Adrenal gland (tissue), 12 donors: Measurements from ENCODE around the gene ACP1. TPM values are rescaled to one million over a fixed set of nuclear protein-coding genes. Genes with fewer than 3 reads are reported as not detected.

Experiments
- DNase-seq, 7 donors: peaks; one replicate each; pipeline ENCODE4 v3.0.0-alpha.2; 2019 to 2020
- H3K27ac ChIP-seq, 5 donors: fragments of 200-600 bp; sonication (generic) in 4 of 5; 1 replicate in 3 of 5; 2 replicates in 2 of 5; pipeline versions ENCODE4 v1.5.1 to v1.8.0; 2016 to 2020; ENCODE audit warnings: mild to moderate bottlenecking in 1 of 5
- H3K27me3 ChIP-seq: fragments of 200-600 bp; 2 replicates; pipeline ENCODE4 v1.8.0; 2021
- H3K36me3 ChIP-seq, 2 donors: fragments of 200-600 bp; replicated peaks in 1 of 2; 1 replicate in 1 of 2; 2 replicates in 1 of 2; pipeline versions ENCODE4 v1.5.1 to v1.8.0; 2018 to 2022
- H3K4me1 ChIP-seq, 2 donors: fragments of 200-600 bp; replicated peaks in 1 of 2; 1 replicate in 1 of 2; 2 replicates in 1 of 2; pipeline versions ENCODE4 v1.5.1 to v1.8.0; 2018 to 2021
- H3K4me3 ChIP-seq, 4 donors: fragments of 200-600 bp; sonication (generic) in 3 of 4; one replicate each; pipeline ENCODE4 v1.5.1; 2016 to 2018
- H3K9me3 ChIP-seq, 3 donors: fragments of 200-600 bp; sonication (generic) in 1 of 3; replicated peaks in 1 of 3; 1 replicate in 2 of 3; 2 replicates in 1 of 3; pipeline versions ENCODE4 v1.5.1 to v1.8.0; 2016 to 2021
- CTCF ChIP-seq, 6 experiments: fragments of 450-650 bp in 4 of 6; fragments of 200-600 bp in 2 of 6; sonication (generic) in 1 of 6; IDR thresholded peaks; 1 replicate in 5 of 6; 2 replicates in 1 of 6; pipeline versions ENCODE4 v1.5.1 to v1.8.0; 2016 to 2021; ENCODE audit warnings: antibody characterized with exemption in 6 of 6, mild to moderate bottlenecking in 2 of 6, moderate library complexity in 1 of 6
- POLR2A ChIP-seq, 2 donors: fragments of 450-650 bp; IDR thresholded peaks; one replicate each; pipeline ENCODE4 v1.6.1; 2017; ENCODE audit warnings: antibody characterized with exemption in 2 of 2, mild to moderate bottlenecking in 2 of 2, moderate library complexity in 1 of 2
- WGBS, 4 donors: extraction: QIAGEN DNeasy Blood & Tissue Kit in 2 of 4; methylation state at CpG; one replicate each; pipeline versions ENCODE4 v1.1.5 to v1.1.7; 2013 to 2017; 5-methylcytosine and 5-hydroxymethylcytosine counted together
- intact Hi-C, 2 donors: fragments of 100-400 bp; cut with DNase I; formaldehyde crosslinking; loops; one replicate each; pipeline versions ENCODE4 v1.14.1 to v1.15.0; 2022 to 2023
- polyA plus RNA-seq, 3 donors: library from polyadenylated mRNA; stranded (reverse); fragments of 200-250 nt in 2 of 3; fragments of 350-450 nt in 1 of 3; fragmentation: Illumina TruSeq in 1 of 3; extraction: RNeasy Lipid Tissue Mini Kit (QIAGEN cat#74804) in 1 of 3; gene quantifications; one replicate each; pipeline ENCODE4 v1.2.3, GENCODE V29; 2013 to 2014
- total RNA-seq, 9 donors: library from RNA; depleted of rRNA in 4 of 9; stranded (reverse); fragments of >200 nt in 4 of 9; fragments of 120-200 nt in 1 of 9; fragmentation: NEBNext Ultra II Directional in 1 of 9; extraction: Animal tissue kit (Norgen Biotek cat#: 25700) in 1 of 9; gene quantifications; one replicate each; pipeline versions ENCODE4 v1.1.0 to v1.2.4, GENCODE V29; 2013 to 2023
- donor health status: healthy with polysubstance abuse.
- donor health status: Bipolar disorder and iron deficiency.
- donor health status: DM: yes; HTN: yes; CAD: no.
- donor health status: DM: no; HTN: no; CAD: no.
- donor health status: DM: no; HTN: no; CAD: no.
- donor health status: DM: yes; HTN: yes; CAD: no.

ACP1 gene
- total and polyA plus RNA-seq, 12 donors: 59.5 to 386 (median 161) TPM

- WGBS, 4 donors: 59 to 62% (median 61%) methylated on average over 6 of the region's 6 CpGs
- TF ChIP-seq CTCF (IDR thresholded peaks at IDR 0.05): peak; percentile 39 to 74 (median 60)
- no peak for TF ChIP-seq POLR2A (IDR thresholded peaks at IDR 0.05)
- no peaks in the 10 kb centered on the region for H3K4me1 ChIP-seq
- no peaks in the 10 kb centered on the region for H3K9me3 ChIP-seq
- intact Hi-C loops: loop anchor here in 1 of 2 donors (10.0 kb wide), 1 partner anchor 48 kb away; no protein-coding TSS in a partner anchor
- H3K36me3 ChIP-seq: peaks cover 0 to 17% of the 10 kb centered on the region in 2 donors
- DNase-seq: peak in 5 of 7 donors; percentile 48 to 58 (median 54)
- peak overlapping the region in 2 of 5 donors; percentile 17 to 67 for H3K27ac ChIP-seq
- no peak overlapping the region for H3K4me3 ChIP-seq
- H3K27me3 ChIP-seq: no peaks in the 10 kb centered on the region
These were observed 18.1 kb upstream of the ACP1 start for GRCh38 chr2:246489-247144.

- peaks cover 0 to 15% of the 10 kb centered on the region in 2 donors for H3K36me3 ChIP-seq
- intact Hi-C loops: loop anchor here in 1 of 2 donors (10.0 kb wide), 1 partner anchor 46 kb away; no protein-coding TSS in a partner anchor
These were observed 16.0 kb upstream of the ACP1 start for GRCh38 chr2:248724-249123.

GRCh38 chr2:249538-250042 lies 15.2 kb upstream of the ACP1 start:
- H3K4me3 ChIP-seq: no peak overlapping the region
- H3K36me3 ChIP-seq: peaks cover 0 to 10% of the 10 kb centered on the region in 2 donors
- H3K27me3 ChIP-seq: no peaks in the 10 kb centered on the region
- no peak for TF ChIP-seq POLR2A (IDR thresholded peaks at IDR 0.05)
- no peak for TF ChIP-seq CTCF (IDR thresholded peaks at IDR 0.05)
- no peaks in the 10 kb centered on the region for H3K9me3 ChIP-seq
- H3K27ac ChIP-seq: no peak overlapping the region
- DNase-seq: no peak
- 93 to 95% (median 93%) methylated on average over 15 of the region's 15 CpGs for WGBS, 4 donors
- intact Hi-C loops: loop anchor here in 1 of 2 donors (10.0 kb wide), 1 partner anchor 45 kb away; no protein-coding TSS in a partner anchor
- no peaks in the 10 kb centered on the region for H3K4me1 ChIP-seq

More at GRCh38 chr2:248724-249123, 16.0 kb upstream of the ACP1 start:
- Histone ChIP-seq H3K27me3 (no peaks in the 10 kb centered on the region), H3K4me1 (no peaks in the 10 kb centered on the region), H3K4me3 (no peak overlapping the region), H3K9me3 (no peaks in the 10 kb centered on the region), H3K27ac (no peak overlapping the region)
- DNase-seq: no peak
- WGBS, 4 donors: 89 to 94% (median 91%) methylated on average over 2 of the region's 2 CpGs
- TF ChIP-seq CTCF (IDR thresholded peaks at IDR 0.05) (no peak), POLR2A (IDR thresholded peaks at IDR 0.05) (no peak)

DNA sequence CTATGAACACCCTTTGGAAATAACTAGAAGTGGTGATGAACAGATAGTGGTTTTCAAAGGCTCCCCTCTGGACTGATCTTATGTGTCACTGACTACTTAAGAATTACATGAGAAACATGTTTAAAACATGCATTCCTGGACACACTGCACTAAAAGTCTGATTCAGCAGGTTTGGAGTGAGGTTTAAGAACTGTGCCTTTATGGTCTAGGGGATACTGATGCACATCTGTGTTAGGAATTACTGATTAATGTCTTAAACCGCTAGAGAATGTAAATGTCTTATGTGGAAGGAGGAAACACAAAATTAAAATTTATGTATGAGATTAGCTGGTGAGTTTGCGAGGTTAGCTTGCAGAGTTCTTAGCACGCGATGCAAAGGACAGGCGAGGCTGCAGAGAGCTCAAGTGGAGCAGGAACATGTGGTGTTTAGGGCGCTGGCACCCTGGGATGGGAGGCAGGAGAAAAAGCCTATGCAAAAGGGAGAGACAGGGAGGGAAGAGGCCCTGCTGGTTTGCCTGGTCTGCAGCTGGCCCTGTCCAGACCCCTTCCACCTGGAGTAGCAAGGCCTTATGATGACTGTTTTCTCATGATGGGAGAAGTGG lies 12.6 kb upstream of the ACP1 start:
- no peak for TF ChIP-seq POLR2A (IDR thresholded peaks at IDR 0.05)
- no peak for TF ChIP-seq CTCF (IDR thresholded peaks at IDR 0.05)

More for the DNA sequence above, 12.6 kb upstream of the ACP1 start:
- H3K36me3 ChIP-seq: peaks cover 0 to 4% of the 10 kb centered on the region in 2 donors
- H3K9me3 ChIP-seq: no peaks in the 10 kb centered on the region
- H3K4me1 ChIP-seq: peaks cover 0 to 9% of the 10 kb centered on the region in 2 donors
- WGBS, 4 donors: 91 to 96% (median 94%) methylated on average over 6 of the region's 6 CpGs
- no peak overlapping the region for H3K4me3 ChIP-seq
- no peak for DNase-seq
- intact Hi-C loops: no loop called here
- H3K27me3 ChIP-seq: no peaks in the 10 kb centered on the region
- H3K27ac ChIP-seq: no peak overlapping the region
